ENCODE data around the gene NCAPH2. TPM values are rescaled to one million over a fixed set of nuclear protein-coding genes. Genes with fewer than 3 reads are reported as not detected.
"Not testable (repeated sequence)": the region's sequence is repeated elsewhere in the genome, so short reads cannot be mapped to it uniquely, and the experiment has no call there.

NCAPH2 gene
- total RNA-seq, 4 donors from 2014 or later: 34.8 to 45.0 (median 42.1) TPM

- H3K36me3 ChIP-seq: peaks cover 0 to 92% of the 10 kb centered on the region in 2 donors
- H3K4me1 ChIP-seq: peaks cover 0 to 8% (median 2%) of the 10 kb centered on the region in 3 donors
- WGBS, 2 donors (ENCODE audit: low coverage in 1 of 2): no CpG with 5 or more reads among the region's 8 CpGs
- TF ChIP-seq POLR2A (IDR thresholded peaks at IDR 0.05) (no peak), EP300 (IDR thresholded peaks at IDR 0.05) (no peak), POLR2AphosphoS5 (IDR thresholded peaks at IDR 0.05) (no peak), CTCF (IDR thresholded peaks at IDR 0.05) (no peak)
- no peak overlapping the region for H3K4me3 ChIP-seq
- no peak overlapping the region for H3K27ac ChIP-seq
- no peaks in the 10 kb centered on the region for H3K9me3 ChIP-seq
- no peaks in the 10 kb centered on the region for H3K27me3 ChIP-seq
- no peak for ATAC-seq
Measured at GRCh38 chr22:50519151-50519550, 11.1 kb downstream of the NCAPH2 start.

GRCh38 chr22:50520184-50520583 is 12.2 kb downstream of the NCAPH2 start:
- WGBS, 2 donors (ENCODE audit: low coverage in 1 of 2): 87 to 90% methylated on average over 3 to 7 of the region's 8 CpGs
- ATAC-seq, H3K27me3 ChIP-seq, H3K9me3 ChIP-seq, H3K4me3 ChIP-seq, H3K27ac ChIP-seq: not testable (repeated sequence)
- Histone ChIP-seq H3K4me1 (peaks cover 0 to 18% (median 9%) of the 10 kb centered on the region in 3 donors), H3K36me3 (peaks cover 0 to 87% of the 10 kb centered on the region in 2 donors)

- Histone ChIP-seq H3K27ac (no peak overlapping the region), H3K9me3 (no peaks in the 10 kb centered on the region), H3K4me1 (peaks cover 0 to 21% (median 9%) of the 10 kb centered on the region in 3 donors), H3K27me3 (no peaks in the 10 kb centered on the region), H3K4me3 (no peak overlapping the region), H3K36me3 (peaks cover 0 to 83% of the 10 kb centered on the region in 2 donors)
- ATAC-seq: no peak
- 96% methylated on average over 4 of the region's 13 CpGs; no CpG with 5 or more reads in 1 of the 2 donors for WGBS, 2 donors (ENCODE audit: low coverage in 1 of 2)
- TF ChIP-seq EP300 (IDR thresholded peaks at IDR 0.05) (no peak), CTCF (IDR thresholded peaks at IDR 0.05) (no peak), POLR2AphosphoS5 (IDR thresholded peaks at IDR 0.05) (no peak), POLR2A (IDR thresholded peaks at IDR 0.05) (no peak)
Measured at GRCh38 chr22:50520826-50521453, 12.9 kb downstream of the NCAPH2 start.

- no peaks in the 10 kb centered on the region for H3K9me3 ChIP-seq
- ATAC-seq: no peak
- no peak for TF ChIP-seq CTCF (IDR thresholded peaks at IDR 0.05)
- no peak for TF ChIP-seq POLR2A (IDR thresholded peaks at IDR 0.05)
- TF ChIP-seq POLR2AphosphoS5 (IDR thresholded peaks at IDR 0.05): no peak
- no peak for TF ChIP-seq EP300 (IDR thresholded peaks at IDR 0.05)
- no peaks in the 10 kb centered on the region for H3K27me3 ChIP-seq
- H3K4me3 ChIP-seq: no peak overlapping the region
- no peak overlapping the region for H3K27ac ChIP-seq
- H3K4me1 ChIP-seq: peaks cover 0 to 29% (median 15%) of the 10 kb centered on the region in 3 donors
- peaks cover 0 to 76% of the 10 kb centered on the region in 2 donors for H3K36me3 ChIP-seq
- WGBS, 2 donors (ENCODE audit: low coverage in 1 of 2): no CpG with 5 or more reads among the region's 10 CpGs
Measured at GRCh38 chr22:50521710-50522109, 13.7 kb downstream of the NCAPH2 start.

GRCh38 chr22:50522208-50522805 is 14.3 kb downstream of the NCAPH2 start:
- no peak overlapping the region for H3K27ac ChIP-seq
- H3K4me1 ChIP-seq: peaks cover 0 to 35% (median 20%) of the 10 kb centered on the region in 3 donors
- TF ChIP-seq POLR2A (IDR thresholded peaks at IDR 0.05): no peak
- TF ChIP-seq CTCF (IDR thresholded peaks at IDR 0.05): no peak
- TF ChIP-seq POLR2AphosphoS5 (IDR thresholded peaks at IDR 0.05): no peak
- TF ChIP-seq EP300 (IDR thresholded peaks at IDR 0.05): no peak
- peaks cover 0 to 70% of the 10 kb centered on the region in 2 donors for H3K36me3 ChIP-seq
- H3K9me3 ChIP-seq: no peaks in the 10 kb centered on the region
- no peaks in the 10 kb centered on the region for H3K27me3 ChIP-seq
- no peak for ATAC-seq
- 86% methylated on average over 1 of the region's 15 CpGs; no CpG with 5 or more reads in 1 of the 2 donors for WGBS, 2 donors (ENCODE audit: low coverage in 1 of 2)
- no peak overlapping the region for H3K4me3 ChIP-seq

Data from gastroesophageal sphincter (tissue), 4 donors.